ENCODE results near the gene HES5. TPM values are rescaled to one million over a fixed set of nuclear protein-coding genes. Genes with fewer than 3 reads are reported as not detected.

Gene HES5
- total and polyA plus RNA-seq, 2 of the 4 experiments (the other 2 are of a cell fraction) = not detected

DNA sequence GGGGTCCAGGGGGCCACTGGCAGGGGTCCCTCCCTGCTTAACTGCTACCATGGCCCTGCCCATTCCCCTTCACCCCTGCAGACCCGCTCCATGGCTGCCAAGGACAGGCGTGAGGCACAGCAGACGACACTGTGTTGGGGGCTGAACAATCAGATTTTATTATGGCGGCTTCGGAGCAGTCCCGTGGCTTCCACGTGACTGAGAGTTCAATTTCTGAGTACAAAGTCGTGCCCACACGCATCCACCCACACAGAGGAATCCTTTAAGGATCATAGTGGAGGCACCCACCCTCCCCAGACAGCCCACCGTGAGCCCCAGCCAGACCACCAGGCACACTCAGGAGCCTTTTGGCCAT is 1.5 kb downstream of the HES5 start:
- no peak overlapping the region for H2BK20ac ChIP-seq (ENCODE audit: low read depth, low read length)
- no peak overlapping the region for H3K18ac ChIP-seq (ENCODE audit: low read depth, low read length)
- dilution Hi-C loops (cut with HindIII; ENCODE audit: low sequenced_read_pairs, unreplicated experiment) (no loop called here), in situ Hi-C loops (cut with MboI; ENCODE audit: low sequenced_read_pairs) (loop anchor here (25.0 kb wide), 1 partner anchor 341 kb away; the partner anchor contains the start of gene FAAP20), intact Hi-C loops (cut with micrococcal nuclease) (loop anchor here (5.0 kb wide), 1 partner anchor 116 kb away; the partner anchor contains the start of gene PEX10)
- ATAC-seq (ENCODE audit: low read depth) (no peak), DNase-seq (no peak)
- peaks cover 20% of the 10 kb centered on the region for H3K4me1 ChIP-seq (ENCODE audit: control insufficient read depth, insufficient read depth, low read length)
- H2BK15ac ChIP-seq (ENCODE audit: low read depth, low read length) = no peak overlapping the region
- H4K91ac ChIP-seq (ENCODE audit: insufficient read depth, low read depth, low read length) = no peak overlapping the region
- peaks cover 6% of the 10 kb centered on the region; the same call in 1 of the 2 replicates for H3K9me1 ChIP-seq (ENCODE audit: insufficient read depth, low read length)
- no TSS peak for BruUV-seq (replicated peaks)
- H4K20me1 ChIP-seq (ENCODE audit: insufficient read depth, low read length) = peaks cover 25% of the 10 kb centered on the region
- H3K23ac ChIP-seq (ENCODE audit: low read depth, low read length) = no peak overlapping the region
- no peak overlapping the region for H3K4me2 ChIP-seq (ENCODE audit: low read depth, low read length)
- ChIA-PET POLR2A (ENCODE audit: unreplicated experiment) (no interaction called here), CTCF (interaction anchor here (0.6 kb wide), 1 partner anchor 13 kb away, joined by 8 read pairs; no protein-coding TSS in a partner anchor)
- H2BK120ac ChIP-seq (ENCODE audit: low read depth, low read length) = no peak overlapping the region
- no peak overlapping the region for H3K4me3 ChIP-seq (ENCODE audit: insufficient read depth, low read depth, low read length)
- no peak overlapping the region for H2BK5ac ChIP-seq (ENCODE audit: low read depth, low read length, poor library complexity, severe bottlenecking)
- no peak overlapping the region for H3K27ac ChIP-seq (ENCODE audit: insufficient read depth, low read length)
- H3K4ac ChIP-seq (ENCODE audit: low read depth, low read length) = no peak overlapping the region
- no peak overlapping the region for H3K14ac ChIP-seq (replicated peaks; ENCODE audit: low read depth, low read length)
- no peak overlapping the region for H2AK5ac ChIP-seq (ENCODE audit: low read depth, low read length)
- H3K27me3 ChIP-seq (ENCODE audit: control insufficient read depth, insufficient read depth, low read length) = peaks cover 23% of the 10 kb centered on the region; the same call in 1 of the 2 replicates
- TF ChIP-seq FOS (IDR thresholded peaks at IDR 0.05; ENCODE audit: low read depth, low read length) (no peak), MXI1 (IDR thresholded peaks at IDR 0.05; ENCODE audit: borderline replicate concordance, low read depth, low read length) (no peak), MAFK (IDR thresholded peaks at IDR 0.05; ENCODE audit: low read depth, low read length) (no peak), MAZ (IDR thresholded peaks at IDR 0.05; ENCODE audit: borderline replicate concordance, low read depth, low read length) (no peak), NFE2L2 (IDR thresholded peaks at IDR 0.05; ENCODE audit: low read depth, low read length) (no peak), POLR2A (IDR thresholded peaks at IDR 0.05; ENCODE audit: low read depth, low read length) (no peak), CEBPB (IDR thresholded peaks at IDR 0.05; ENCODE audit: low read depth, low read length) (no peak), SMC3 (IDR thresholded peaks at IDR 0.05; ENCODE audit: low read depth, low read length) (no peak), CHD1 (IDR thresholded peaks at IDR 0.05; ENCODE audit: low read depth, low read length) (no peak), RAD21 (IDR thresholded peaks at IDR 0.05; ENCODE audit: low read length) (no peak), RFX5 (IDR thresholded peaks at IDR 0.05; ENCODE audit: low read depth, low read length) (no peak), RCOR1 (IDR thresholded peaks at IDR 0.05; ENCODE audit: insufficient replicate concordance, low read length) (no peak), BHLHE40 (IDR thresholded peaks at IDR 0.05; ENCODE audit: low read depth, low read length) (no peak)
- TF ChIP-seq, protein P1, sequence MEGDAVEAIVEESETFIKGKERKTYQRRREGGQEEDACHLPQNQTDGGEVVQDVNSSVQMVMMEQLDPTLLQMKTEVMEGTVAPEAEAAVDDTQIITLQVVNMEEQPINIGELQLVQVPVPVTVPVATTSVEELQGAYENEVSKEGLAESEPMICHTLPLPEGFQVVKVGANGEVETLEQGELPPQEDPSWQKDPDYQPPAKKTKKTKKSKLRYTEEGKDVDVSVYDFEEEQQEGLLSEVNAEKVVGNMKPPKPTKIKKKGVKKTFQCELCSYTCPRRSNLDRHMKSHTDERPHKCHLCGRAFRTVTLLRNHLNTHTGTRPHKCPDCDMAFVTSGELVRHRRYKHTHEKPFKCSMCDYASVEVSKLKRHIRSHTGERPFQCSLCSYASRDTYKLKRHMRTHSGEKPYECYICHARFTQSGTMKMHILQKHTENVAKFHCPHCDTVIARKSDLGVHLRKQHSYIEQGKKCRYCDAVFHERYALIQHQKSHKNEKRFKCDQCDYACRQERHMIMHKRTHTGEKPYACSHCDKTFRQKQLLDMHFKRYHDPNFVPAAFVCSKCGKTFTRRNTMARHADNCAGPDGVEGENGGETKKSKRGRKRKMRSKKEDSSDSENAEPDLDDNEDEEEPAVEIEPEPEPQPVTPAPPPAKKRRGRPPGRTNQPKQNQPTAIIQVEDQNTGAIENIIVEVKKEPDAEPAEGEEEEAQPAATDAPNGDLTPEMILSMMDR (conservative IDR thresholded peaks at IDR 0.05; ENCODE audit: low read depth, low read length) = no peak
- TF ChIP-seq, protein P2, sequence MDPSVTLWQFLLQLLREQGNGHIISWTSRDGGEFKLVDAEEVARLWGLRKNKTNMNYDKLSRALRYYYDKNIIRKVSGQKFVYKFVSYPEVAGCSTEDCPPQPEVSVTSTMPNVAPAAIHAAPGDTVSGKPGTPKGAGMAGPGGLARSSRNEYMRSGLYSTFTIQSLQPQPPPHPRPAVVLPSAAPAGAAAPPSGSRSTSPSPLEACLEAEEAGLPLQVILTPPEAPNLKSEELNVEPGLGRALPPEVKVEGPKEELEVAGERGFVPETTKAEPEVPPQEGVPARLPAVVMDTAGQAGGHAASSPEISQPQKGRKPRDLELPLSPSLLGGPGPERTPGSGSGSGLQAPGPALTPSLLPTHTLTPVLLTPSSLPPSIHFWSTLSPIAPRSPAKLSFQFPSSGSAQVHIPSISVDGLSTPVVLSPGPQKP (IDR thresholded peaks at IDR 0.05; ENCODE audit: borderline replicate concordance, low read depth, low read length) = no peak
- TF ChIP-seq, protein P3, sequence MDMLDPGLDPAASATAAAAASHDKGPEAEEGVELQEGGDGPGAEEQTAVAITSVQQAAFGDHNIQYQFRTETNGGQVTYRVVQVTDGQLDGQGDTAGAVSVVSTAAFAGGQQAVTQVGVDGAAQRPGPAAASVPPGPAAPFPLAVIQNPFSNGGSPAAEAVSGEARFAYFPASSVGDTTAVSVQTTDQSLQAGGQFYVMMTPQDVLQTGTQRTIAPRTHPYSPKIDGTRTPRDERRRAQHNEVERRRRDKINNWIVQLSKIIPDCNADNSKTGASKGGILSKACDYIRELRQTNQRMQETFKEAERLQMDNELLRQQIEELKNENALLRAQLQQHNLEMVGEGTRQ (IDR thresholded peaks at IDR 0.05; ENCODE audit: low read depth, low read length) = no peak
- no peak overlapping the region for H3K56ac ChIP-seq (ENCODE audit: extremely low read depth, insufficient read depth, low read length)
- no peaks in the 10 kb centered on the region for H3K36me3 ChIP-seq (ENCODE audit: control insufficient read depth, insufficient read depth, low read length)
- no peak overlapping the region for H4K5ac ChIP-seq (ENCODE audit: low read depth, low read length)
- peaks cover 0 to 21% of the 10 kb centered on the region in 2 experiments; a peak in 2 of 4 replicates for H3K79me1 ChIP-seq (ENCODE audit: low read depth in 1 of 2, low read length in 2 of 2)
- no peak overlapping the region for H4K8ac ChIP-seq (ENCODE audit: low read depth in 2 of 2, low read length in 2 of 2)
- H3K9ac ChIP-seq (ENCODE audit: low read depth, low read length) = no peak overlapping the region
- no peak overlapping the region for H2AK9ac ChIP-seq (replicated peaks; ENCODE audit: low read depth, low read length, poor library complexity)
- no peaks in the 10 kb centered on the region for H3K9me3 ChIP-seq (ENCODE audit: control insufficient read depth, insufficient read depth, low read length)
- H2AFZ ChIP-seq (replicated peaks; ENCODE audit: low read length, poor library complexity) = no peak overlapping the region
- 80% methylated on average over 5 of the region's 10 CpGs; no CpG with 5 or more reads in 1 of the 2 experiments for WGBS, 2 experiments (ENCODE audit: extremely low coverage in 2 of 2, insufficient read length in 1 of 2)
